Embryonic facial prominence (tissue), 1 donor: ENCODE results near the gene C2CD4A.
"Not testable (repeated sequence)": the region's sequence is repeated elsewhere in the genome, so short reads cannot be mapped to it uniquely, and the experiment has no call there.

ENCODE experiments used
- DNase-seq: peaks from one replicate; pipeline ENCODE4 v3.0.0-alpha.2; 2016; ENCODE audit errors: extremely low spot score

C2CD4A gene

GRCh38 chr15:62066663-62067447 lies at the start of gene C2CD4A:
Gene C2CD4A, plus strand, starts transcription at chr15:62066977. Its CDS starts 637 bp downstream, at chr15:62067614.
- peak; percentile 51 for DNase-seq

GRCh38 chr15:62020576-62021160 lies 46.1 kb upstream of the C2CD4A start:
- DNase-seq, result no peak

DNA sequence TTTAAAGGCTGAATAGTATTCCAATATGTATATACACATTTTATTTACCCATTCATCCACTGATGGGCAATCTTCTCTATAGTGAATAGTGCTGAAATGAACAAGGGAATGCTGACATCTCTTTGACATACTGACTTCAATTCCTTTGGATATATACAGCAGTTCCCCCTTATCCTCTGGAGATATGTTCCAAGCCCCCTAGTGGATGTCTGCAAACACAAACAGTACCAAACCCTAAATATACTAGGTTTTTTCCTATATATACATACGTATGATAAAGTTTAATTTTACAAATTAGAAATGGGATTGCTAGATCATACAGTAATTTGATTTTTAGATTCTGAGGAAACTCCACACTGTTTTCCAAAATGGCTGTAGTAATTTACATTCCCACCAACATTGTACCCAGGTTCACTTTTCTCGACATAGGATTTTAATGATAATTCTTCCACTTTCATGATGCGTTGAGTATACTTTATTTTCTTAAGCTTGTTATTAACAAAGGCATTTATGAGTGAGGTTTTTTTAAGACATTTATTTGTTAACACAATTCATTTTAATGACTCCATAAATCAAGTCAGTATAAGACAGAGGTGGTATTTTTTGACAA lies 44.7 kb upstream of the C2CD4A start:
- DNase-seq, result no peak

DNA sequence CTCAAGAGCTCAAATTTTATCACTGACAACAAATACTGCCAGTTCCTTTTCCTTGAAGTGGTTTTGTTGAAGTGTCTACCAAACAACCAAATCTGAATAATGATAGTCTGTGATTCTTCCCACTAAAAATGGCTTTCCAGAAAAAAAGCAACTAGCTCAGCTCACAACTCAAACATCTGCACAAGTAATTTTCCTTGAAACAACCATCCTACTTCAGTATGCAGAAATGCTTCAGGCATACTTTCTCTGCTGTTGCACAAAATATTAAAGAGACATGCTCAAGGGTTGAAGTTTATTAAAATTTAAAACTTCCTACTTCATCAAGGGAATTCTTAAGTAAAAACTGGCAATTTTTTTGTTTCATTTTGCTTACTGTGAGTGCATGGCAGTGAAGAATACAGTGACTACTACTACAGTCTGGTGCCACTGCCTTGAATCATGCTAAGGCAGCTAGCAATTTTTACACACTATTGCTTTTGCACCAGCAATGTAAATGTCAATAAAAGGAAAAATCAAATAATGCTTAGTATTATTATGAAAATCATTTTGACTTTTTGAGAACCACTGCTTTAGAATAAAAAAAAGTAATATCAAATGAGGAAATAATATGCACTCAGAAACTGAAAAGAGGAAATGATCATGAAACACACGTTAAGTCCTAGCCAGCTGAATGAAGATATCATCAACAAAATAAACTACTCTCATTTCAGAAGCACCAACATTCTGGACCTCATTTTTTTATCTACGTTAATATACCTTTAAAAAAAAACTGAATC lies 40.1 kb upstream of the C2CD4A start:
- no peak for DNase-seq

DNA sequence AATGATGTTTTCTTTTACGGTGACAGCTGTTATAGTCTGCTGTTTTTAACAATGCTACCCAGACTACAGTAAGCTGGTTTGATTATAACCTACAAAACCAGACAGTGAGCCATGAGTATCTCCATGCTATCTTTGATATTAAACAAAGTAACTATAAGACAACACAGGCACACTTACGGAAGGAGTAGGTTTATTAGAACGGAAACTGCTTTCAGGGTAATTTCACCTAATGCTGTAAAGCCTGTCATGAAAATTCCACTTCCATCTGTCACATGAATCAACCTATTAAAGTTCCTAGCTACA lies 39.6 kb upstream of the C2CD4A start:
- DNase-seq, result no peak

- no peak for DNase-seq
These were observed 38.9 kb upstream of the C2CD4A start for GRCh38 chr15:62027916-62028315.

DNA sequence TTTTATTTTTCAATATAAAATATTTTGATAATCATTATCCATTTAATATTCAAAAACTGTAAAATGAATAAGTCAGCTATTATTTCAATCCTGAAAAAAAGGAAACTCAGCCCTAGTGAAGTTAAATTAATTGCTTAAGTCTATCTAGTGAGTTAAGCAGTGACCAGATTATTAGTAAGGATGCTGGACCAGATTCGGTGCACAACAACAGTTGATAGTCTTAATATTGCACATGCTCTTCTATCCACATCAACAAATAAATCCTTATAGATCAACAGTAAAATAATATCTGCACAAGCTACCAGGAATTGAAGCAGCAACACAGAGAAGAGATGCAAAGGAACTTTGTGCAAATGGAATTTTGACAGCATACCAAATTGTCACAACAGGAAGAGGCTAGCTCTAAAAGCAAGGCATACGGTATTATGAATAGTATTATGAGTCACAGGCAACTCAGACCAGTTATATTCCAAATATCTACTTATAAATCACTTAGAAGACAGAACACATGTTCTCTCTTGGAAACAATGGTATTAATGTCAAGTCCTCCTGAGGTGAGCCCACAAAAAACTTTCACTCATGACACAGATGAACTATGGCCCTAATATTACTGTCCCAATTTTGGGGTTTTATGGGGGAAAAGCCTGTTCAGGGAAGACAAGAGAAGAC lies 31.4 kb upstream of the C2CD4A start:
- no peak for DNase-seq

- no peak for DNase-seq
These were observed 20.6 kb upstream of the C2CD4A start for GRCh38 chr15:62046078-62046743.

DNA sequence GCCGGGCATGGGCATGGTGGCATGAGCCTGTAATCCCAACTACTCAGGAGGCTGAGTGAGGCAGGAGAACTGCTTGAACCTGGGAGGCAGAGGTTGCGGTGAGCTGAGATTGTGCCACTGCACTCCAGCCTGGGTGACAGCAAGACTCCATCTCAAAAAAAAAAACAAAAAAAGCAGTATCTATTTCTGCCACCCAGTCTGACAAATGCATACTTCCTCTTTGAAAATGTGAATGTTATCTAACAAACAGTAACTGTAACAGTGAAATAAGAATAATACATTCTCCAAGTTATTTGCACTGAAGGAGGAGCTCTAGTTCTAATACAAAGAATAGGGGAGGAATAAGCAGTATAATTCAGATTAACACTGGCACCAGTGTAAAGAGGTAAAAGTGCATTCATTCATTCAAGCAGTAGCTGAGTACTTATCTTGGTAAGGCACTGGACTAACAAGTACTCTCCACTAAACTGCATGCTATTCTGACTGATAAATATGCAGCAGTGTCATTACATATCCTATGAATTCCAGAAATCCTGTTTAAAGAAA lies 19.4 kb upstream of the C2CD4A start:
- DNase-seq, result no peak

DNA sequence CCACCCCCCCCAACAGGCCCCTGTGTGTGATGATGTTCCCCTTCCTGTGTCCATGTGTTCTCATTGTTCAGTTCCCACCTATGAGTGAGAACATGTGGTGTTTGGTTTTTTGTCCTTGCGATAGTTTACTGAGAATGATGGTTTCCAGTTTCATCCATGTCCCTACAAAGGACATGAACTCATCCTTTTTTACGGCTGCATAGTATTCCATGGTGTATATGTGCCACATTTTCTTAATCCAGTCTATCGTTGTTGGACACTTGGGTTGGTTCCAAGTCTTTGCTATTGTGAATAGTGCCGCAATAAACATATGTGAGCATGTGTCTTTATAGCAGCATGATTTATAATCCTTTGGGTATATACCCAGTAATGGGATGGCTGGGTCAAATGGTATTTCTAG lies 18.5 kb upstream of the C2CD4A start:
- DNase-seq, result not testable (repeated sequence)

- DNase-seq, result no peak
These were observed 16.7 kb upstream of the C2CD4A start for GRCh38 chr15:62050115-62050514.

- no peak for DNase-seq
These were observed 15.6 kb upstream of the C2CD4A start for GRCh38 chr15:62051166-62051565.

GRCh38 chr15:62052713-62053112 lies 14.1 kb upstream of the C2CD4A start:
- no peak for DNase-seq

- no peak for DNase-seq
These were observed 13.2 kb upstream of the C2CD4A start for GRCh38 chr15:62053439-62054085.

DNA sequence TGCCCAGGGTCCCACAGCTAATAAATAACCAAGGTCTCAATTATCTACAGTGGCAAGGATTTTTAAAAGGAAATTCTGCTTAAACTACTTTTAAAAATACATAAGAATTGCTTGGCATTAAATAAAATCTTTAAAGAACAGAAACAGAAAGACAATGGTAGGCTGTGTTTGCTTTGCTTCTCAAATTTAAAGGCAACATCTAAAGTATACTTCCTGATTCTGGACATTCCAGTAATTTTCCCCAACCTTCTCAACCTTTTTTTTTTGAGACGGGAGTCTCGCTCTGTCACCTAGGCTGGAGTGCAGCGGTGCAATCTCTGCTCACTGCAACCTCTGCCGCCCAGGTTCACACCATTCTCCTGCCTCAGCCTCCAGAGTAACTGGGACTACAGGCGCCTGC lies 11.8 kb upstream of the C2CD4A start:
- no peak for DNase-seq

- DNase-seq, result no peak
These were observed 9.3 kb upstream of the C2CD4A start for GRCh38 chr15:62057341-62057980.

GRCh38 chr15:62058327-62059028 lies 8.3 kb upstream of the C2CD4A start:
- no peak for DNase-seq

DNA sequence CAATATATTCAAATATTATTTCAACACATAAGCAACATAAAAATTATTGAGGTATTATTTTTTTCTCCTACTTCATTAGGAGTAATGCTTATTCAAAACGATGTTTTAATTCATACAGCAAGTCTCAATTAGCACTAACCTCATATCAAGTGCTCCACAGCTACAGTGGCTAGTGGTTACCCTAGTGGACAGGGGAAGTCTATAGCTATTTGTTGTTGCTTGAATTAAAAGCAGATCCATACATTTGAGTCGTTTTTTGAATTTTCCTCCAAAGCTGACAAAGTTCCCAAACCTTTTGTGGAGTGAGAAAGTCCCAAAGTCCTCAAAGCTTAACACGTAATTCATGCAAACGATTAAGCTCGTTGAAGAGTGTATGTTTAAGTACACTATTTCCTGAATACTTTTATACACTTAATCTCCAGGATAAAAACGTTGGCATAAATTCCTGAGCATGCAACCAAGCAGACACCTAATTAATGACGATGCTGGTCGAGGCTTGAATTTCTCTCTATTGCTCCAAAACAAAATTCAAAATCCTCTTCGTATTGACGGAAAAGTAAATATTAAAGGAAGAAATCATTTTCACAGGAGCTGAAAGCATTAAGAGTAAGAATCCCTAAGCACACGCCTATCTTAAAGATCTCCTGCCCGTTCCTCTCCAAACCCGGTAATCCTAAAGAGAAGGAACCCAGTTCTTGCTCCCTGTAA lies 7.5 kb upstream of the C2CD4A start:
- DNase-seq, result no peak

DNA sequence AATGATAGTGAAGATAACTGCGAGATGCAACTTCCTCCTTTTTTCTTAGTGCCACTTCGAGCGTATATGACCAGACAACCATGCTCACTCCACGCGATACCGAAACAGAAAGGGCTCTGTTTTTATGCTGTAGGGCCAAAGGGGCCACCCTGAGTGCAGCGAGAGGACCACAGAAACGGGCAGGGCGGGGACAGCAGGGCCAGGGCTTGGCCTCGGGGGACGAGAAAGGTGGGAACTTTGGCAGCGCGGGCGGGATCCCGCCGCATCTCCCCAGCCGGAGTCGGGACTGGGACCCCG lies 7.0 kb upstream of the C2CD4A start:
- DNase-seq, result no peak
